Uterus (tissue), 4 donors: ENCODE measurements around the gene SPDYE2B. TPM values are rescaled to one million over a fixed set of nuclear protein-coding genes. Genes with fewer than 3 reads are reported as not detected.
"Not testable (repeated sequence)": the region's sequence is repeated elsewhere in the genome, so short reads cannot be mapped to it uniquely, and the experiment has no call there.

ENCODE experiments used
- DNase-seq, 2 donors: peaks; one replicate each; pipeline ENCODE4 v3.0.0-alpha.2; 2019 to 2020
- H3K27ac ChIP-seq, 2 donors: fragments of 200-600 bp; sonication (generic); 1 replicate in 1 of 2; 2 replicates in 1 of 2; pipeline ENCODE4 v1.5.1; 2016 to 2018
- H3K27me3 ChIP-seq, 2 donors: fragments of 200-600 bp; sonication (generic); one replicate each; pipeline ENCODE4 v1.5.1; 2018 to 2019; ENCODE audit warnings: control low read depth in 1 of 2
- H3K36me3 ChIP-seq, 2 donors: fragments of 200-600 bp; sonication (generic); one replicate each; pipeline ENCODE4 v1.5.1; 2019; ENCODE audit warnings: control low read depth in 1 of 2
- H3K4me1 ChIP-seq, 2 donors: fragments of 200-600 bp; sonication (generic); one replicate each; pipeline ENCODE4 v1.5.1; 2018 to 2019; ENCODE audit warnings: control low read depth in 1 of 2
- H3K4me3 ChIP-seq, 2 donors: fragments of 200-600 bp; sonication (generic); 1 replicate in 1 of 2; 2 replicates in 1 of 2; pipeline ENCODE4 v1.5.1; 2018 to 2019; ENCODE audit warnings: mild to moderate bottlenecking in 1 of 2
- H3K9me3 ChIP-seq, 2 donors: fragments of 200-600 bp; sonication (generic); one replicate each; pipeline ENCODE4 v1.5.1; 2019; ENCODE audit warnings: control low read depth in 1 of 2
- intact Hi-C: fragments of 100-400 bp; cut with DNase I; formaldehyde crosslinking; loops from one replicate; pipeline ENCODE4 v1.15.1; 2023; ENCODE audit warnings: low total_unique reads
- total RNA-seq, 4 donors: library from RNA; depleted of rRNA in 3 of 4; stranded (reverse); fragments of >200 nt in 3 of 4; gene quantifications; one replicate each; pipeline versions ENCODE4 v1.1.0 to v1.2.4, GENCODE V29; 2014 to 2023
- donor health status: DM: yes; HTN: yes; CAD: no.

The SPDYE2B gene
- total RNA-seq, 4 donors from 2014 or later: not detected

DNA sequence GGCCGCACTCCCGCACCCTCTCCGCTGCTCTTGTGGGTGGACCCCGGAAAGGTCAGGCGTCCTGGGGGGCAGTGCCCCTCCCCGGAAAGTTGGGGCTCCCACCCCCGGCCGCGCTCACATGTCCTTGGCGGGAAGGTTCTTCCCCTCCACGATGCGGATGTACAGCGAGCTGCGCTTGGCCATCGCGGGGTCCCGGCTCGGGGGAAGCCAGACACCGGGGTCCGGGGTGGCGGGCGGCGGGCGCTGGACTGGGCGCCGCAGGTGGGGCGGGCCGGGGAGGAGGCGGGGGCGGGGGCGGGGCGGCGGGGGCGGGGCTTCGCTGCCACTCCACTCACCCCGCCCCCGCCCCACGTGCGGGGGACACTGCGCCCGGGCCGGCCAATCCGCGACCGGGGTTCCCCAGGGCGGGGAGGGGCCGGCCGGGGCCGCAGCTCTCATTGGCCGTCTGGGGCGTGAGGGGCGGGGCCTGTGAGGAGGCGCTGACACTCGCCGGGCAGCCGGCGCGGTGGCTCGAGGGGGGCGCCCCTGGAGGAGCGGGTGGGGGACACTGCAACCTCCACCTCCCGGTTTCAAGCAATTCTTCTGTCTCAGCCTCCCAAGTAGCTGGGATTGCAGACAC lies 33.5 kb upstream of the SPDYE2B start, which contains the start of gene RASA4:
Gene RASA4, minus strand, starts transcription at position 250 of the 619 bp plus-strand sequence. Its CDS starts 67 bp downstream, at position 183.
- H3K9me3 ChIP-seq, H3K27me3 ChIP-seq, H3K4me1 ChIP-seq, intact Hi-C loops, H3K36me3 ChIP-seq: not testable (repeated sequence)
- DNase-seq: peak; percentile 47 to 63
- Histone ChIP-seq H3K4me3 (peak within 1 kb of the TSS; percentile 50 to 53), H3K27ac (peak within 1 kb of the TSS; percentile 73)

DNA sequence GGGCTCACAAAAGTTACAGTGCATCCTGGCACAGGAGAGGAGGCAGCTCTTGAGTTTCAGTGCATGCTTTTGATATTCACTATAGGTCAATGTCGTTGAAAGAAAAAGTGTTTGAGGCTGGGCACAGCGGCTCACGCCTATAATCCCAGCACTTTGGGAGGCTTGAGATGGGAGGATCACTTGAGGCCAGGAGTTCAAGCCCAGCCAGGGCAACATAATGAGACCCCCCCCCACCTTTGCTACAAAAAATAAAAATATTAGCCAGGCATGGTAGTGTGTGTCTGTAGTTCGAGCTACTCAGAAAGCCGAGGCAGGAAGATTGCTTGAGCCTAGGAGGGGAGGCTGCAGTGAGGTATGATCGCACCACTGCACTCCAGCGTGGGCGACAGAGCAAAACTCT lies 32.0 kb upstream of the SPDYE2B start:
- H3K4me1 ChIP-seq, H3K4me3 ChIP-seq, H3K27me3 ChIP-seq, H3K27ac ChIP-seq, H3K9me3 ChIP-seq, H3K36me3 ChIP-seq, intact Hi-C loops: not testable (repeated sequence)
- peak in 1 of 2 donors; percentile 9 for DNase-seq

- DNase-seq, H3K4me3 ChIP-seq: not testable (repeated sequence)
Observed at GRCh38 chr7:102627271-102627904, 22.7 kb upstream of the SPDYE2B start.

GRCh38 chr7:102630622-102631021 lies 19.5 kb upstream of the SPDYE2B start:
- H3K36me3 ChIP-seq, H3K4me3 ChIP-seq, H3K9me3 ChIP-seq, H3K27ac ChIP-seq, H3K27me3 ChIP-seq, H3K4me1 ChIP-seq, intact Hi-C loops: not testable (repeated sequence)
- DNase-seq: peak in 1 of 2 donors; percentile 33

More at GRCh38 chr7:102627271-102627904, 22.7 kb upstream of the SPDYE2B start:
- H3K36me3 ChIP-seq, H3K9me3 ChIP-seq, H3K27me3 ChIP-seq, H3K4me1 ChIP-seq, intact Hi-C loops, H3K27ac ChIP-seq: not testable (repeated sequence)

- H3K9me3 ChIP-seq, H3K36me3 ChIP-seq, H3K27me3 ChIP-seq, H3K27ac ChIP-seq, H3K4me3 ChIP-seq, H3K4me1 ChIP-seq, intact Hi-C loops: not testable (repeated sequence)
- peak in 1 of 2 donors; percentile 14 for DNase-seq
Observed at GRCh38 chr7:102634299-102634698, 15.8 kb upstream of the SPDYE2B start.

DNA sequence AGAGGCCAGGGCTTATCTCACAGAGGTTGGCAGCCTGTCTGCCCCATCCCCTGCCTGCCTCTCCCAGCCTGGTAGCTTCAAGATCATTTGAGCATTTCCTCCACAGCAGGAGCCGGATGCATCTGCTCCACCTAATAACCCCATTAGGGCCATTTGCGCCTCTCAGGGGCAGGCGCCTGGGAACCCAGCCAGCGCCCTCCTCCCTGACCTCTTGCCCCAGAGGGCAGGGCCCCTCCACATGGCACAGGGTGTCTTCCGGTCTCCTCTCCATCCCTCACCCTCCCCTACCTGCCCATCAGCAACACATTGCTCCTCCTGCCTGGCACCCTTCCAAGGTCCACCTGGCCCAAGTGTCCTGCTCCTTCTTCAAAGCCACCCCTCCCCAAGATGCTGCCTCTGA lies 14.8 kb upstream of the SPDYE2B start:
- H3K4me1 ChIP-seq, H3K27me3 ChIP-seq, H3K4me3 ChIP-seq, H3K9me3 ChIP-seq, intact Hi-C loops, H3K27ac ChIP-seq, DNase-seq, H3K36me3 ChIP-seq: not testable (repeated sequence)

- H3K4me1 ChIP-seq, intact Hi-C loops, H3K27me3 ChIP-seq, H3K36me3 ChIP-seq, H3K9me3 ChIP-seq, H3K4me3 ChIP-seq, DNase-seq, H3K27ac ChIP-seq: not testable (repeated sequence)
Observed at GRCh38 chr7:102636956-102637355, 13.2 kb upstream of the SPDYE2B start.

DNA sequence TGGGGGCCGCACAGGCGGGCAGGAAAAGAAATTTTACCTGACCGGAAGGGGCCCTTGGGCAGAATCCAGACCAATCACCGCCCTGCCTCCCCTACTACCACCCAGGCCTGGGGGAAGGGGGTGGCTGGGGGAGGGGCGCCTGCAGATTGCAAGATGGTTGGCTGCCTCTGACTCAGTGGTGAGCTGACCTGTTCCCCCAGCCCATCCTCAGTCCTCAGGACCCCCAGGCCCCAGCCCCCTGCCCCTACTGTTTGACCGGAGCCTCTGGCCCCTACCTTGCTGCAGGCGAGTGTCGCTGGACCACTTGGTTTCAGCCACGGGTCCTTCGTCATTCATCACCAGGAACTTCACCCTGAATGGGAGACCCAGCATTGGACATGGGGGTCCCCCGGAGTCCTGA lies 11.3 kb upstream of the SPDYE2B start:
- H3K4me1 ChIP-seq, H3K9me3 ChIP-seq, H3K4me3 ChIP-seq, H3K36me3 ChIP-seq, H3K27me3 ChIP-seq, H3K27ac ChIP-seq, intact Hi-C loops: not testable (repeated sequence)
- peak; percentile 15 to 17 for DNase-seq

GRCh38 chr7:102642691-102643090 lies 7.4 kb upstream of the SPDYE2B start, which contains the start of gene UPK3BL1:
UPK3BL1 (minus strand) TSS chr7:102642791; CDS start chr7:102642741, 50 bp downstream.
- H3K4me3 ChIP-seq, intact Hi-C loops, H3K36me3 ChIP-seq, DNase-seq, H3K27me3 ChIP-seq, H3K9me3 ChIP-seq, H3K27ac ChIP-seq, H3K4me1 ChIP-seq: not testable (repeated sequence)

DNA sequence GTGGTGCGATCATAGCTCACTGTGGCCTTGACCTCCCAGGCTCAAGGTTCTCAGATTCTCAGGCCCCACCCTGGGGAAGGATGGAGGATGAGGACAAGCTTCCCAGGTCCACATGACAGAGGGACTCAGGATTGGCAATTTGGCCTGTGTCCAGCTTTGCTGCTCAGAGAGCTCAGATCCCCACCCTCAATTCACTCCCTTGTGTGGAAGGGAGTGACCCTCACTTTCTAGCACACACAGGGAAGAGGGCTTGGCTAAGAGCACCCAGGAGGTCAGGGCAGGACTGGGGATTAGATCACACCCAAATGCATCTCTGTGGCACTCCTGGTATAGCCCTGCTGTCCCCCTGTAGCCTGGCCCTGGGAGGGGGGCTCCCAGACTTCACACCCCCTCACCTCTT lies 6.7 kb upstream of the SPDYE2B start:
- intact Hi-C loops, H3K27ac ChIP-seq, DNase-seq, H3K9me3 ChIP-seq, H3K4me1 ChIP-seq, H3K4me3 ChIP-seq, H3K27me3 ChIP-seq, H3K36me3 ChIP-seq: not testable (repeated sequence)

DNA sequence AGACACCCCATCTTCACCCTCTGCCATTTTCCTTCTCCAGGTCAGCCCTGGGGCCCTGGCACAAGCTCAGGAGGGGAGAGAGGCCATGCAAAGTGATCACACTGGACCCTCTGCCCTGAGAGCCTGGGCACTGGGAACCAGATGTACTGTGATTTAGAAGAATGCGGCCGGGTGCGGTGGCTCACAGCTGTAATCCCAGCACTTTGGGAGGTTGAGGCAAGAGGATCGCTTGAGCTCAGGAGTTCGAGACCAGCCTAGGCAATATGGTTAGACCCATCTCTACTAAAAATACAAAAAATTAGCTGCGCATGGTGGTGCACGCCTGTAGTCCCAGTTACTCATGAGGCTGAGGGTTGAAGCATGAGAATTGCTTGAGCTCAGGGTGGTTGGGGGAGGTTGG lies 2.3 kb upstream of the SPDYE2B start:
- H3K4me1 ChIP-seq, H3K27ac ChIP-seq, DNase-seq, H3K4me3 ChIP-seq, H3K36me3 ChIP-seq, H3K9me3 ChIP-seq, intact Hi-C loops, H3K27me3 ChIP-seq: not testable (repeated sequence)

DNA sequence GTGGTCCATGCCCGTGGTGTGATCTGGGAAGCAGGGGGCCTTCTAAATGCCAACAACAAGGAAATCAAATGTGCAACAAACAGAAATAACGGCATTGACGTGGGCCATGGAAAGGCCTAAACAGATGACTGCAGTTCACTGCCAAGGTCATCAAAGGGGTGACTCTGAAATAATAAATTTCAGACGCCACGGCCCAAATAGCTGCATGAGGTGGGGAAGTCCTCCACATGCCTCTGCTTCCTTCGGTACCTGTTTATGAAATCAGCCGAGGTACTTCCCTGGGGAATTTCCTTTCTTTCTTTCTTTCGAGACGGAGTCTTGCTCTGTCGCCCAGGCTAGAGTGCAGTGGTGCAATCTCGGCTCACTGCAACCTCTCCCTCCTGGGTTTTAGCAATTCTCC lies 14.6 kb downstream of the SPDYE2B start:
- H3K27ac ChIP-seq, H3K27me3 ChIP-seq, H3K4me3 ChIP-seq, H3K36me3 ChIP-seq, H3K9me3 ChIP-seq, H3K4me1 ChIP-seq, DNase-seq, intact Hi-C loops: not testable (repeated sequence)

DNA sequence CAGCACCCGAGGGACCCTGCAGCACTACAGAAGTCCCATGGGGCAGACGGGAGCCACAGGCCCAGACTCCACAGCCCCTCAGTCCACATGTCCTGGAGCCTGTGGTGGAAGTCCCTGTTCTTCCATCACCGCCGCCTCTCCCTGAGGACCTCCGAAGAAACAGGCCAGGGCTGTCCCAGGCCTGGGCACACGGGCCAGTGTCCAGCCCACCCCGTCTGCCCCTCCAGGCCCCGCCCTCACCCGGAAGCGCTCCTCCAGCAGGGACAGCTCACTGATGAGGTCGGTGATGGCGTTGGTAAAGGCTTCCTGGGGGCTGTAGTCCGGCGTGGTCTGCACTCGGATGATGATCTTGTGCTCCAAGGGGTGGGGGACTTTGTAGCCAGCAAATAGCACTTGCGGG lies 16.7 kb downstream of the SPDYE2B start:
- H3K27me3 ChIP-seq, H3K27ac ChIP-seq, H3K9me3 ChIP-seq, H3K4me1 ChIP-seq, H3K4me3 ChIP-seq, H3K36me3 ChIP-seq, DNase-seq, intact Hi-C loops: not testable (repeated sequence)

DNA sequence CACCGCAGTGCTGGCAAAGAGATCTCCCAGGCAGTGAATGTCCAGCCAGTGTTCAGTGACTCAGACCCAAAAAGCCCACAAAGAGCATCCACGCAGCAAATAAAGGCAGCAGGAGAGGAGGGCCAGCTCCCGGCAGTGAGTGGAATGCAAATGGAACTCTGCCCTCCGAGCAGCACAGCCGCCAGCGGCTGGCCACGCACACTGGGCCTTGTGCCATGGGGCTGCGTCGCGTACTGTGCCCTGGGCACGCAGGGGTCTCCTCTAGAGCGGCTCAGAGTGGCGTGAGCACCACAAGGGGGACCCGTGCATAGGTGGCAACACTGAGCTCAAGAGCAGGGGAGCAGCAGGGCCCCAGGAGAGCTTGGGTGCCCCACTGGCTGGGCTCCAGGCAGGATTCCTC lies 17.4 kb downstream of the SPDYE2B start:
- H3K27ac ChIP-seq, DNase-seq, H3K4me1 ChIP-seq, H3K9me3 ChIP-seq, H3K36me3 ChIP-seq, H3K27me3 ChIP-seq, H3K4me3 ChIP-seq, intact Hi-C loops: not testable (repeated sequence)
